ENCODE results near the gene UACA. TPM values are rescaled to one million over a fixed set of nuclear protein-coding genes. Genes with fewer than 3 reads are reported as not detected.
A peak's percentile ranks its signal among the peaks of the same experiment; 100 is the strongest.

UACA gene
- total RNA-seq, 1 experiment from 2014 or later, result 38.0 TPM

GRCh38 chr15:70690021-70690420 is 73.3 kb downstream of the UACA start:
- H3K4me1 ChIP-seq (ENCODE audit: insufficient read depth, low read length), result peaks cover 2% of the 10 kb centered on the region; the same call in 1 of the 2 replicates
- no peak overlapping the region for H2BK5ac ChIP-seq (ENCODE audit: insufficient read length, low read length)
- Mint-ChIP-seq H3K4me1 (peaks cover 3 to 9% of the 10 kb centered on the region in 2 experiments; a peak in 3 of 4 replicates), H3K27ac (peak overlapping the region in 1 of 3 experiments; percentile 7; a peak in 1 of 7 replicates), H3K36me3 (ENCODE audit: insufficient read depth in 1 of 3, low read depth in 3 of 3) (peaks cover 0 to 6% (median 0%) of the 10 kb centered on the region in 3 experiments; a peak in 3 of 7 replicates), H3K27me3 (ENCODE audit: low read depth) (no peaks in the 10 kb centered on the region), H3K4me3 (no peak overlapping the region), H3K9me3 (no peaks in the 10 kb centered on the region)
- no peak overlapping the region for H3T11ph ChIP-seq (ENCODE audit: low read length)
- H3K9me3 ChIP-seq (ENCODE audit: control insufficient read depth, low read depth, low read length), result no peaks in the 10 kb centered on the region
- H3K4me2 ChIP-seq (ENCODE audit: insufficient read depth, insufficient read length, low read length), result no peak overlapping the region
- H3K9ac ChIP-seq (ENCODE audit: extremely low read depth, insufficient read length, low read length), result no peak overlapping the region
- no peak overlapping the region for H4K8ac ChIP-seq (replicated peaks; ENCODE audit: insufficient read length, low read depth, low read length)
- H4K5ac ChIP-seq (ENCODE audit: insufficient read length, low read depth, low read length), result no peak overlapping the region
- H3K23me2 ChIP-seq (ENCODE audit: insufficient read length, low read depth, low read length, poor library complexity, severe bottlenecking), result no peaks in the 10 kb centered on the region
- H4K91ac ChIP-seq (ENCODE audit: insufficient read length, low read depth, low read length), result no peak overlapping the region
- no peak overlapping the region for H3K14ac ChIP-seq (ENCODE audit: insufficient read depth, low read length)
- H3K23ac ChIP-seq (ENCODE audit: insufficient read length, low read depth, low read length), result no peak overlapping the region
- no peak overlapping the region for H3K4ac ChIP-seq (ENCODE audit: low read depth, low read length)
- H3K18ac ChIP-seq (ENCODE audit: insufficient read length, low read depth, low read length), result no peak overlapping the region
- H2AFZ ChIP-seq (ENCODE audit: low read length), result no peak overlapping the region
- H3K56ac ChIP-seq (ENCODE audit: insufficient read length, low read depth, low read length), result no peak overlapping the region
- H2BK20ac ChIP-seq (ENCODE audit: low read depth, low read length, poor library complexity, severe bottlenecking), result no peak overlapping the region
- TF ChIP-seq CTCF (conservative IDR thresholded peaks at IDR 0.05), result no peak
- no peak overlapping the region for H2BK12ac ChIP-seq (ENCODE audit: insufficient read length, low read depth, low read length)
- no peaks in the 10 kb centered on the region for H3K27me3 ChIP-seq (ENCODE audit: insufficient read depth, low read length)
- no CpG with 5 or more reads among the region's 2 CpGs for WGBS (ENCODE audit: extremely low coverage, insufficient read length, low lambda C conversion rate)
- no peak overlapping the region for H2BK15ac ChIP-seq (ENCODE audit: low read depth, low read length)
- DNase-seq, result no peak
- no peak overlapping the region for H3K27ac ChIP-seq (ENCODE audit: insufficient read length, low read depth, low read length)
- no peak overlapping the region for H2AK5ac ChIP-seq (ENCODE audit: insufficient read length, low read length)
- no peaks in the 10 kb centered on the region for H3K79me1 ChIP-seq (ENCODE audit: insufficient read depth, low read depth, low read length, poor library complexity, severe bottlenecking)
- no peaks in the 10 kb centered on the region for H3K79me2 ChIP-seq (ENCODE audit: insufficient read depth, low read length)
- no peak overlapping the region for H2BK120ac ChIP-seq (ENCODE audit: low read depth, low read length, poor library complexity, severe bottlenecking)
- no peaks in the 10 kb centered on the region for H4K20me1 ChIP-seq (ENCODE audit: control insufficient read depth, insufficient read depth, insufficient read length)

Measured in H9 (cell line).